Frontal cortex (tissue), 4 donors: ENCODE results near the gene DPF3. TPM values are rescaled to one million over a fixed set of nuclear protein-coding genes. Genes with fewer than 3 reads are reported as not detected.
"Not testable (repeated sequence)": the region's sequence is repeated elsewhere in the genome, so short reads cannot be mapped to it uniquely, and the experiment has no call there.

Source experiments
- DNase-seq, 2 donors: peaks; one replicate each; pipeline ENCODE4 v3.0.0; 2012; ENCODE audit warnings: low spot score in 2 of 2
- FAIRE-seq: peaks from 2 replicates; lab custom pipeline; 2012; peaks lifted over from hg19 to GRCh38; lab: Jason Lieb, UNC
- total RNA-seq: library from RNA; depleted of rRNA; stranded (reverse); fragments of >200 nt; gene quantifications from one replicate; pipeline ENCODE4 v1.2.3, GENCODE V29; 2014
- donor health status: control.
- donor health status: control.
- donor health status: control.

DPF3 gene
- total RNA-seq, 1 donor from 2014 or later: 5.7 TPM

- DNase-seq: no peak
- FAIRE-seq: no peak
These were observed 11.4 kb downstream of the DPF3 start for GRCh38 chr14:72882463-72882862.

DNA sequence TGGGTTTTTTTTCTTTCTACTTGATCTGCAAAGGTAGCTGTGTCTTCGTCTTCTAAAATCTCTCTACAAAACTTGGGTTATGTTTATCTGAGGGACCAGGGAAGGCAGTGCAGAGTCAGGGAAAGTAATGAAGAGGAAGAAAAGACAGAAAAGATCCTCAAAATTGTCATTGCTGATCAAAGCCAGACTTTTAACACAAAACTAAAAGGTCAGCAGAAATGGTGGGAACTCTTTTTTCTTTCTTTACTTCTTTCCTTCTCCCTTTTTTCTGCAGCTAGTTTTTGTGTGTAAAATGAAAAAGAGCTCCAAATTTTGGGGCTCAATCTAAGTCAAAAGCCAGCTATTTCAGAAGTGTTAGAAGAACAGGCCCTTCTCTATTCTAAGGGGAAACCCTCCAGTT lies 11.9 kb downstream of the DPF3 start:
- DNase-seq: no peak
- FAIRE-seq: no peak

- no peak for DNase-seq
These were observed 12.4 kb downstream of the DPF3 start for GRCh38 chr14:72881543-72881942.

DNA sequence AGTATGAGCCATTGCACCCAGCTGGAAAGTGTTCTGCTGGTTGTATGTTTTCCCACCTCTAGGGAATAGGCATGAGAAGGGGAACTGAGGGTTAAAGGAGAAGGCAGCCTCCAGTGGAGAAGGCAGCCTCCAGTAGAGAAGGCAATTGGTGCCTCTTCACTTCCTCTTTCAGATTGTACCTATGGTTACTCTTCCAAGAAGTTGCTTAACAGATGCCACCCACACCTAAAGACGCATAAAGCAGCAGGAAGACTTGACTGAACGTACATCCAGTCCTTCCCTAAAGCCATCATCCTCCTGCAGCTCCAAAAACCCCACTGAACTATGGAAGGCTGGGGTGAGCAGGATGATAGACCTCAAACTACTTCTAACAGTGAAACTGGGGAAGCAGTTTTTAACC lies 13.1 kb downstream of the DPF3 start:
- FAIRE-seq (no peak), DNase-seq (no peak)

More at GRCh38 chr14:72881543-72881942, 12.4 kb downstream of the DPF3 start:
- no peak for FAIRE-seq

DNA sequence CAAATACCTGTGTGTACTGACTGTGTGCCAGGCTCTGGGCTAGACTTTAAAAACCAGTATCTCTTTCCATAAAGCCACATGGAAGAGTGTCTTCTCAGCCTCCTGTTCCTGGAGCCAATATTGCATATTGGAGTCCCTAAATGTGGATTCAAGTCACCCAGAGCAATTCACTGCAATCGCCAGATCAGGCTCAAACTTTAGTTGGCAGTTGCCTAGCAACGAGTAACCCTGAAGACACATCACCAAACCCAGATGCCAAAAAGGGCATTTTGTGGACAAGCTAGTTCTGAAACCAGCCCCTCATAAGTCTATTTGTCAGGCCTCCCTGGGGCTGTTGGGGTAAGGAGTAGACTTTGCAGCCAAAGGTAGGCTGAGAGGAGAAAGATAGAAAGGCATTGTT lies 13.7 kb downstream of the DPF3 start:
- FAIRE-seq (no peak), DNase-seq (no peak)

GRCh38 chr14:72879431-72879830 lies 14.5 kb downstream of the DPF3 start:
- DNase-seq: no peak
- FAIRE-seq: no peak

- DNase-seq (no peak), FAIRE-seq (no peak)
These were observed 15.2 kb downstream of the DPF3 start for GRCh38 chr14:72878746-72879145.

DNA sequence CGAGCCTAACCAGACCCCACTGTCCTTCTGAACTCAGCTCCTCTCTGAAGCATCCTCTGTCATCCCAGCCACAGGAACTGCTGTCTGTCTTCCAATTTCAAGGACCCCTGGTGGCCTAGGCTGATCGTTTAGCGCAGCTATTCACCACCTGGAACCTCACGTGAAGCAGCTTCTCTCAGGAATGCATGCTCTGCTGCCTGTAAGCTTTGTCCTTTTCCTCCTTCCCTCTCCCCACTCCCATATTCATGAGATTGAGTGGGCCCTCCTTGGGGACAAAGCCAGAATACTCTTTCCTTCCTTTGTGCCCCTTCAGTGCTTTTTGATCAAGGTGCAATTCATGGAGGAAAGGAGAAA lies 17.2 kb downstream of the DPF3 start:
- no peak for FAIRE-seq
- no peak for DNase-seq

DNA sequence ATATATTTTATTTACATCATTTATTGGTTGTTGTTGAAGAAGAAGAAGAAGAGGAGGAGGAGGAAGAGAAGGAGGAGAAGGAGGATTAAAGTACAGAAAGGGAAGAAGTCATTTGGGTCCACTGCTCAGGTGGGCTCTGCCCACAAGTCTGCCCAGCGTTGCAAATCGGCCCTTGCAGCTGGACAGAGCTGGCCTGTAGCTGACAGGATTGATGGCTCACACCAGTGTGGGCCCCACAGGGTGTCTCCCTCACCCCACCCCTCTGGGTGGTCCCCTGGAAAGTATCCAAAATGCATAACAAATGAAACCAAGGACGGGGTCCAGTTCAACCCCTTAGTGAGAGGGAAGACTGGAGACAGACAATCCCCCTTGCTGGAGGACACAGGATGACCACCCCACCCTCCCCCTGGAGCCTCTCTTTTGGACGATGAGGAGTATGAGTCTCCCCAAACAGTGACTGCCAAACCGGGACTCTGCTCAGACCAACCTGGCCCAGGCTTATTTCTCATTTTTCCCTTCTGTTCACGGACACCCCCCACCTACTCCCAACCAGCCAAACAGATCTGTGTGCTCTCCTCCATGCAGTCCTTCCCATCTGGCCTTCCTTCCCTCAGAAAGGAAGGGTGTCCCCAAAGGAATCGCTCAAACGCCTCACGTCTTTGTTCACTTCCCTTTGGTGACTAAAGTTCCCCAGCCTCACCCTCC lies 17.7 kb downstream of the DPF3 start:
- FAIRE-seq: no peak

GRCh38 chr14:72870878-72871277 lies 23.0 kb downstream of the DPF3 start:
- DNase-seq, FAIRE-seq: not testable (repeated sequence)

More for the DNA sequence above, 17.7 kb downstream of the DPF3 start:
- no peak for DNase-seq

DNA sequence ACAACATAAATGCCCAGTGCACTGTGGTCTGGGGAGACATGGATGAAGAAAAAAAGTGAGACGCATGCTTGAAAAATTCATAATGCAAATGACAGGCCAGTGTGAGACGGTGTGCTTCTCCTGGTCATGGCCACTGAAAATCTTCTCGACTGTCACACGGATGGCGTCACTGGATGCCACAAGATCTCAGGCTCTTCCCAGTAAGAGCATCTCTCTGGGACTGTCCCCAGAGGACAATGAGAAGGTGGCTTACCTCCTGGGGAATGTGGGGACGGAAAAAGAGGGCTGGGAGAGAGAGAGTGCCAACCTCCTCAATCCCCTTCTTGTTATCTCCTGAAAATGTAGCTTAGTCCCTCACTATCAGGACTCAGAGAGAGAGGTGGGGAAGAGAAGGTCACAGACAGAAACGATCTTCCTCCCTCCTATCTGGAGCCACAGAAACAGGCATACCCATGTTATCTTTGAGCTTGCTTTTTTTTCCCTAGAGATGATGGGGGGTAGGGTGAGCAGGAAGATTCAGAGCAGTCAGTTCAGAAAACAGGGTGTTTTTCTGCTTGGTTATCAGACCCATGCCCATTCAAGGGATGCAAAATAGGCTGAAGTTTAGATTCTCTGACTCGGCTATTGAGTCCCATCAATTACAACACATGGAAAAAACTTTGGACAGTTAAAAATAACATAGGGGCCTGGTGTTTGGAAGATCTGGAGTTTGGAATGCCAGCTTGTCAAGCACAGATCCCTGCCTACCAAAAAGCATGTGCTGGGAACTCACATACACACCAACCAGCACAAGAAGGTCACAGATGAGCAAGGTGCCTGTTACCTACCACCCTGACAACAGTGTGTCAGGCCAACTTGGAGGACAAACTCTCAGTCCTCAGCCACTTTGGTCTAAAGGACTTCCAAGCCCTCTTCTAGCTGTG lies 24.2 kb downstream of the DPF3 start:
- FAIRE-seq (no peak), DNase-seq (no peak)

DNA sequence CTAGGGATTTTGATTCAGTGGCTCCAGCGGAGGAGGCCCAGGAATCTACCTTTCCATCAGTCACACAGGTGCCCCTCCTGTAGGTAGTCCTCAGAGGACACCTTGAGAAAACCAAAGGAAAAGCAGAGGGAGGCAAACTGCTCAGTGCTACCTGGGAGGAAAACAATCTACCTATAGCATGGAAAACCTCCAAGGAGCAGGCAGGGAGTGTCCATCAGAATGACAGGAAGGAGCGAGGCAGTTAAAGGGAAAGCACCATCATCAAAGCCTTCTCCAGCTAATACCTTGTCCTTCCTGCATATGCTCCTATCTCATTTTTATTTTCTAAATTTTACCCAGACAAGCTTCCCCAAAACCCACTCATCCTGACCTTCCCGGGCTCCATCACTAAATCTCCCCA lies 25.4 kb downstream of the DPF3 start:
- DNase-seq: no peak
- no peak for FAIRE-seq

GRCh38 chr14:72864712-72865365 lies 29.1 kb downstream of the DPF3 start:
- FAIRE-seq: no peak
- DNase-seq: no peak

DNA sequence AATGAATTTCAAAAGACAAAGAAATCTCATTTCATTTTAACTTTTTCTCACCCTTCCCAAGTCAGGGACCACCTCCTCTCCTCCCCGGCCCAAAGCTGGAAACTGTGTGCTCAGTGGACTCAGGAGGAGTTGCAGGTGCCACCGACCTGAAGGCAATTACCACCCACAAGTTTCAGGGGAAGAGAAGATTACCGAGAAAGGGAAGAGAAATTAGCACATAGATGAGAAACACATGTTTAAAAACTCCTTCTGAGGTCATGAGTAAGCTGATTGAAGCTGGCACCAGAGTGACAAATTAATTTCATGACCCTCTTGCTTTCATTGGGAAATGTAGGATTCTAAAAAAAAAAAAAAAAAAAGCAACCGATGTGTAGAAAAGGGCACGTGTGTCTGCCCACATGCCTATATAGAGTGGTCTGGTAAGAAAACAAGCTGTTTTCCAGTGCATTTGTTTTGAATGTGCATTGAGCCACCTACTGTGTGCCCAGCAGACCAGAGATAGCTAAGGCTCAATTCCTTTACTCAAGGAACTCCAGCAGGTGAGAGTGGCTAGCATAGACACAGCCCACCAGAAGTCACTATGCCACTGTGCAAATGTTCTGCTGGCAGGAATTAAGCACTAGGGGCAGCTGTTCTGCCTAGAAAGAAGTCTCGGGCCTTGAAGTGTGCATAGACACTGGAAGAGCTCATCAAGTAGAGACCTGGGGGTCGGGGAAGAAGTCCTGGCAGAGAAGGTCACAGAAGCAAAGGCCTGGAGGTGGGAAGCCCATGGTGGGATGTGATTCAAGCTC lies 30.5 kb downstream of the DPF3 start:
- no peak for DNase-seq
- FAIRE-seq: no peak

DNA sequence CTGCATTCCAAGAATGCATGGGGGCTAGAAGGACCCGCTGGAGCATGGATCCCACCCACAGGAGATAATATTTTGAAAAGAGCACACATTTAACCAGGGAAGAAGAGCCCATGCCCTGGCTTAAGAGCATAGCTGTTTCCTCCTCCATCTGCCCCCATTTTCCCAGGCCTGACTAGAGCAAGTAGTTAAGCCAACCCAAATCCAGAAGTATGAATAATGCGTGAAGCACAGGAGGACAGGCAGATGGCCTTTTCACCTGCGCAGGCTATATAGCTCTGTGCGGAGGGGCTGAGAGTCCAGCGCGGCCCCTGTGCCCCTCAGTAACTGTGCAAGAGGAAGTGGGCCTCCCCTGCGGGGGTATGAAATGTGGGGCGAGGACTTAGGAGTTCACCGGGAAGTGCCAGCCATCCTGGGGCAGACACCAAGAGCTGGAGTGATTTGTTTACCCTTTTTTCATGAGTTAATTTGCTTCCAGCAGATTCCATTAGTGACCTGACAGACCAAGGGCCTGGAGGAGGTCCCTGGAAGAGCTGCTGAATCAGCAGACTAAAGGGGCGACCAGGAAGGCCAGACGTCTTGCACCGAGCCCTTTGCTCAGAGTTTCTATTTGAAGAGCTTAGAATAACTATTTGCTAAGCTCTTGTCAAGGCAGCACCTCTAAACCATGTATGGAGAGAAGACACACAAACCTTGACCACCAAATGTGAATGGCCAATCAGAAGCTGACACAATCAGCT lies 37.2 kb downstream of the DPF3 start:
- no peak for DNase-seq
- no peak for FAIRE-seq

GRCh38 chr14:72855913-72856312 lies 38.0 kb downstream of the DPF3 start:
- FAIRE-seq (no peak), DNase-seq (no peak)

GRCh38 chr14:72852194-72852593 lies 41.7 kb downstream of the DPF3 start:
- FAIRE-seq (no peak), DNase-seq (no peak)

DNA sequence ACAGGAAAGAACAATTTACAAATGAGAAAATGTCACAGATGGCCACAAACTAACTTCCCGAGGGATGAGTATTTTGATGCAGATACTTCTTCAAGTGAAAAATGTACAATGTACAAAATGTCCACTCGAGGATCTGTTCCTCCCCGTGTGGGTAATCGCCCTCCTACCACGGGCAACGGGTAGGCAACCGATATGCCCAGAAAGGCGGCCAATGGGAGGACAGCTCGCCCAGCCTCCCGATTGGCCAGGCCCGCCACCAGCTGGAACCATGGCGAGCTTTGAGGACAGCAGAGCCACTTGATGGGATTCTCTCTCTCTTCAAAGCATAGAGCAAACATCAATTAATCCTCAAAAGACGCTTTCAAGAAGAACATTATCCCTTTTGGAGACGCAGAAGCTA lies 42.3 kb downstream of the DPF3 start:
- FAIRE-seq: no peak
- DNase-seq: no peak

GRCh38 chr14:72850360-72850759 lies 43.5 kb downstream of the DPF3 start:
- DNase-seq (no peak), FAIRE-seq (no peak)
